ENCODE data around the gene CYP46A1. TPM values are rescaled to one million over a fixed set of nuclear protein-coding genes. Genes with fewer than 3 reads are reported as not detected.

The CYP46A1 gene
- total RNA-seq, 1 experiment from 2014 or later = 0.59 TPM

- no peak overlapping the region for H2AFZ ChIP-seq (ENCODE audit: low read length)
- H4K8ac ChIP-seq (replicated peaks; ENCODE audit: insufficient read length, low read depth, low read length) = no peak overlapping the region
- no peak overlapping the region for H2BK20ac ChIP-seq (ENCODE audit: low read depth, low read length, poor library complexity, severe bottlenecking)
- H3K9me3 ChIP-seq (ENCODE audit: control insufficient read depth, low read depth, low read length) = no peaks in the 10 kb centered on the region
- Mint-ChIP-seq H3K27me3 (ENCODE audit: low read depth) (peaks cover 15% of the 10 kb centered on the region), H3K27ac (peak overlapping the region; percentile 3 to 8 (median 6); a peak in 3 of 7 replicates), H3K36me3 (ENCODE audit: insufficient read depth in 1 of 3, low read depth in 3 of 3) (peaks cover 3 to 15% (median 6%) of the 10 kb centered on the region in 3 experiments; a peak in 6 of 7 replicates), H3K4me3 (peak overlapping the region in 1 of 2 experiments; percentile 4; a peak in 1 of 5 replicates), H3K9me3 (peaks cover 12 to 13% of the 10 kb centered on the region in 2 experiments), H3K4me1 (peaks cover 34 to 36% of the 10 kb centered on the region in 2 experiments)
- no peak overlapping the region for H3K56ac ChIP-seq (ENCODE audit: insufficient read length, low read depth, low read length)
- H3K27ac ChIP-seq (ENCODE audit: insufficient read length, low read depth, low read length) = no peak overlapping the region
- peaks cover 17% of the 10 kb centered on the region; the same call in 1 of the 2 replicates for H3K4me1 ChIP-seq (ENCODE audit: insufficient read depth, low read length)
- TF ChIP-seq CTCF (conservative IDR thresholded peaks at IDR 0.05) = no peak
- no peaks in the 10 kb centered on the region for H4K20me1 ChIP-seq (ENCODE audit: control insufficient read depth, insufficient read depth, insufficient read length)
- H3T11ph ChIP-seq (ENCODE audit: low read length) = no peak overlapping the region
- H3K9ac ChIP-seq (ENCODE audit: extremely low read depth, insufficient read length, low read length) = no peak overlapping the region
- H2BK120ac ChIP-seq (ENCODE audit: low read depth, low read length, poor library complexity, severe bottlenecking) = no peak overlapping the region
- H3K18ac ChIP-seq (ENCODE audit: insufficient read length, low read depth, low read length) = no peak overlapping the region
- no peaks in the 10 kb centered on the region for H3K79me1 ChIP-seq (ENCODE audit: insufficient read depth, low read depth, low read length, poor library complexity, severe bottlenecking)
- WGBS (ENCODE audit: extremely low coverage, insufficient read length, low lambda C conversion rate) = no CpG with 5 or more reads among the region's 9 CpGs
- no peak overlapping the region for H2AK5ac ChIP-seq (ENCODE audit: insufficient read length, low read length)
- no peaks in the 10 kb centered on the region for H3K23me2 ChIP-seq (ENCODE audit: insufficient read length, low read depth, low read length, poor library complexity, severe bottlenecking)
- no peak overlapping the region for H3K4me2 ChIP-seq (ENCODE audit: insufficient read depth, insufficient read length, low read length)
- no peak overlapping the region for H2BK5ac ChIP-seq (ENCODE audit: insufficient read length, low read length)
- no peaks in the 10 kb centered on the region; the same call in 1 of the 2 replicates for H3K27me3 ChIP-seq (ENCODE audit: insufficient read depth, low read length)
- no peak overlapping the region for H2BK15ac ChIP-seq (ENCODE audit: low read depth, low read length)
- H3K23ac ChIP-seq (ENCODE audit: insufficient read length, low read depth, low read length) = no peak overlapping the region
- DNase-seq = no peak
- H4K5ac ChIP-seq (ENCODE audit: insufficient read length, low read depth, low read length) = no peak overlapping the region
- no peak overlapping the region for H4K91ac ChIP-seq (ENCODE audit: insufficient read length, low read depth, low read length)
- H3K4ac ChIP-seq (ENCODE audit: low read depth, low read length) = no peak overlapping the region
- no peaks in the 10 kb centered on the region for H3K79me2 ChIP-seq (ENCODE audit: insufficient read depth, low read length)
- no peak overlapping the region for H3K14ac ChIP-seq (ENCODE audit: insufficient read depth, low read length)
- no peak overlapping the region for H2BK12ac ChIP-seq (ENCODE audit: insufficient read length, low read depth, low read length)
Measured at GRCh38 chr14:99775351-99775750, 91.3 kb downstream of the CYP46A1 start.

Other genes starting within 250 kb of the CYP46A1 start
- gene SETD3, start 203.4 kb upstream of the CYP46A1 start, total RNA-seq (2021) = 53.7 and 56.7 TPM in 2 replicates
- gene CCNK, start 202.9 kb upstream of the CYP46A1 start, total RNA-seq (2021) = 76.9 and 80.1 TPM in 2 replicates
- 33.2 and 36.3 TPM in 2 replicates for gene CCDC85C, start 80.1 kb upstream of the CYP46A1 start, total RNA-seq (2021)
- gene HHIPL1, start 39.2 kb upstream of the CYP46A1 start, total RNA-seq (2021) = 2.6 and 2.9 TPM in 2 replicates
- gene EML1, start 109.1 kb downstream of the CYP46A1 start, total RNA-seq (2021) = 16.7 and 19.0 TPM in 2 replicates

Measured in H9 (cell line).